A549 (cell line): Measurements from ENCODE around the gene NRK. TPM values are rescaled to one million over a fixed set of nuclear protein-coding genes. Genes with fewer than 3 reads are reported as not detected.

Source experiments
- ATAC-seq, 2 experiments: fragments of 200-7000 bp in 1 of 2; fragments of >200 bp in 1 of 2; cut with Nextera tagmentation in 1 of 2; cut with Tn5 transposase in 1 of 2; 3 replicates each; pipeline versions ENCODE4 v1.8.0 to v1.9.1; 2018 to 2020; ENCODE audit warnings: mild to moderate bottlenecking in 1 of 2, moderate library complexity in 1 of 2
- CTCF ChIA-PET: fragments of 300-600 bp; sonication (Branson Sonifier 250); formaldehyde crosslinking; extraction: SDS; loops from one replicate; lab custom pipeline; 2021; ENCODE audit warnings: antibody characterized with exemption, inconsistent platforms; lab: Yijun Ruan, JAX
- POLR2A ChIA-PET: fragments of 350-600 bp; formaldehyde crosslinking; extraction: SDS; loops from one replicate; lab custom pipeline; 2021; ENCODE audit warnings: antibody characterized with exemption, inconsistent platforms; lab: Yijun Ruan, JAX
- DNase-seq, 2 experiments: peaks; one replicate each; pipeline versions ENCODE4 v3.0.0 to v3.0.0-alpha.2; 2011 to 2016; ENCODE audit warnings: low read depth in 1 of 2, low spot score in 1 of 2
- FAIRE-seq: peaks from 2 replicates; lab custom pipeline; 2011; peaks lifted over from hg19 to GRCh38; lab: Jason Lieb, UNC
- H3K27ac ChIP-seq, 2 experiments: fragments of >200 bp; sonication (Bioruptor Twin); formaldehyde crosslinking; 3 replicates each; pipeline ENCODE4 v1.5.1; 2016 to 2017
- H3K4me1 ChIP-seq: fragments of >200 bp; sonication (Bioruptor Twin); formaldehyde crosslinking; 3 replicates; pipeline ENCODE4 v1.6.1; 2016
- H3K4me2 ChIP-seq: fragments of >200 bp; sonication (Bioruptor Twin); formaldehyde crosslinking; 3 replicates; pipeline ENCODE4 v1.6.1; 2016
- H3K4me3 ChIP-seq: fragments of >200 bp; sonication (Bioruptor Twin); formaldehyde crosslinking; 3 replicates; pipeline ENCODE4 v1.5.1; 2016
- H3K9me3 ChIP-seq: fragments of >200 bp; sonication (Bioruptor Twin); formaldehyde crosslinking; 3 replicates; pipeline ENCODE4 v1.6.1; 2016
- BHLHE40 ChIP-seq: IDR thresholded peaks from 2 replicates; pipeline ENCODE4 v1.6.1; 2012; ENCODE audit warnings: low read depth, low read length, inconsistent platforms
- CBX2 ChIP-seq: fragments of 200-600 bp; sonication (generic); IDR thresholded peaks from 2 replicates; pipeline ENCODE4 v1.6.1; 2016; ENCODE audit warnings: low read depth, mild to moderate bottlenecking, borderline replicate concordance
- CBX8 ChIP-seq: fragments of 200-600 bp; sonication (generic); IDR thresholded peaks from 2 replicates; pipeline ENCODE4 v1.6.1; 2016
- EP300 ChIP-seq, 2 experiments: fragments of >200 bp; sonication (Bioruptor Twin); formaldehyde crosslinking; IDR thresholded peaks; 2 replicates in 1 of 2; 3 replicates in 1 of 2; pipeline ENCODE4 v1.6.1; 2016 to 2017
- ESRRA ChIP-seq: fragments of 150-350 bp; IDR thresholded peaks from 2 replicates; pipeline ENCODE4 v1.6.1; 2014; ENCODE audit warnings: mild to moderate bottlenecking, low read length, borderline replicate concordance
- FOSB ChIP-seq: fragments of 250-450 bp; sonication (Bioruptor Pico); IDR thresholded peaks from 2 replicates; pipeline ENCODE4 v1.5.0; 2020; ENCODE audit warnings: mild to moderate bottlenecking, moderate library complexity
- FOSL2 ChIP-seq, 2 experiments: fragments of 450-650 bp in 1 of 2; fragments of >200 bp in 1 of 2; sonication (Bioruptor Twin) in 1 of 2; formaldehyde crosslinking; IDR thresholded peaks; 2 replicates each; pipeline versions ENCODE4 v1.5.0 to v1.6.1; 2016 to 2020; ENCODE audit warnings: mild to moderate bottlenecking in 1 of 2, moderate library complexity in 1 of 2
- GATA3 ChIP-seq: IDR thresholded peaks from 2 replicates; pipeline ENCODE4 v1.6.1; 2012; ENCODE audit warnings: borderline replicate concordance
- HEYL ChIP-seq: fragments of 250-450 bp; sonication (Bioruptor Pico); IDR thresholded peaks from 2 replicates; pipeline ENCODE4 v1.8.0; 2021; ENCODE audit warnings: mild to moderate bottlenecking, moderate library complexity
- HOXB5 ChIP-seq: fragments of 250-450 bp; sonication (Bioruptor Pico); IDR thresholded peaks from 2 replicates; pipeline ENCODE4 v1.5.0; 2020; ENCODE audit warnings: mild to moderate bottlenecking, moderate library complexity
- JUN ChIP-seq, 2 experiments: fragments of >200 bp; sonication (Bioruptor Twin); formaldehyde crosslinking; IDR thresholded peaks; 2 replicates in 1 of 2; 3 replicates in 1 of 2; pipeline ENCODE4 v1.6.1; 2016 to 2017
- KDM5A ChIP-seq: fragments of 200-600 bp; sonication (generic); IDR thresholded peaks from 2 replicates; pipeline ENCODE4 v1.6.1; 2016; ENCODE audit warnings: antibody characterized with exemption, mild to moderate bottlenecking
- MAFK ChIP-seq: fragments of 450-650 bp; IDR thresholded peaks from 2 replicates; pipeline ENCODE4 v1.6.1; 2014; ENCODE audit not compliant: partially characterized antibody
- MYC ChIP-seq: IDR thresholded peaks from 2 replicates; pipeline ENCODE4 v1.6.1; 2012; ENCODE audit warnings: mild to moderate bottlenecking, inconsistent platforms, low read length, improper control_type of control experiment, borderline replicate concordance
- NFE2L2 ChIP-seq: fragments of 150-350 bp; conservative IDR thresholded peaks from 2 replicates; pipeline ENCODE4 v1.6.1; 2014; ENCODE audit warnings: low read length
- RARB ChIP-seq: fragments of 250-450 bp; sonication (Bioruptor Pico); IDR thresholded peaks from 2 replicates; pipeline ENCODE4 v1.8.0; 2021; ENCODE audit warnings: mild to moderate bottlenecking, moderate library complexity
- RNF2 ChIP-seq: fragments of 200-600 bp; sonication (generic); IDR thresholded peaks from 2 replicates; pipeline ENCODE4 v1.6.1; 2016; ENCODE audit warnings: low read depth, mild to moderate bottlenecking, antibody characterized with exemption, moderate library complexity, borderline replicate concordance
- SMC3 ChIP-seq: fragments of >200 bp; sonication (Bioruptor Twin); formaldehyde crosslinking; IDR thresholded peaks from 3 replicates; pipeline ENCODE4 v1.6.1; 2018; ENCODE audit warnings: inconsistent platforms
- SREBF2 ChIP-seq: fragments of 450-650 bp; IDR thresholded peaks from 2 replicates; pipeline ENCODE4 v1.6.1; 2014; ENCODE audit warnings: mild to moderate bottlenecking, moderate library complexity
- TP53 ChIP-seq: fragments of 250-450 bp; sonication (Bioruptor Pico); IDR thresholded peaks from 2 replicates; pipeline ENCODE4 v1.5.0; 2021; ENCODE audit warnings: mild to moderate bottlenecking, moderate library complexity
- ZC3H11A ChIP-seq: fragments of 450-650 bp; IDR thresholded peaks from 2 replicates; pipeline ENCODE4 v1.6.1; 2014; ENCODE audit warnings: antibody characterized with exemption, mild to moderate bottlenecking
- ZSCAN20 ChIP-seq: fragments of 250-450 bp; sonication (Bioruptor Pico); IDR thresholded peaks from 2 replicates; pipeline ENCODE4 v1.8.0; 2022; ENCODE audit warnings: mild to moderate bottlenecking, moderate library complexity
- WGBS: methylation state at CpG from one replicate; pipeline ENCODE4 v1.1.6; 2017; ENCODE audit errors: missing lambda C conversion rate; 5-methylcytosine and 5-hydroxymethylcytosine counted together
- polyA plus RNA-seq, 4 experiments: library from polyadenylated mRNA; depleted of rRNA in 3 of 4; stranded (reverse); fragments of >200 nt; fragmentation: RNase III in 1 of 4; extraction: RNeasy Plus Mini Kit Qiagen cat#74134 plus additional on column Dnase treatment in 1 of 4; gene quantifications; 2 replicates in 3 of 4; 3 replicates in 1 of 4; pipeline ENCODE4 v1.2.3, GENCODE V29; 2011 to 2017
- TF ChIP-seq, protein P1 (sequence below): fragments of 200-600 bp; sonication (generic); IDR thresholded peaks from 2 replicates; pipeline ENCODE4 v1.6.1; 2016; ENCODE audit warnings: antibody characterized with exemption, mild to moderate bottlenecking, moderate library complexity
- TF ChIP-seq, protein P2 (sequence below): fragments of >200 bp; sonication (Bioruptor Twin); formaldehyde crosslinking; IDR thresholded peaks from 2 replicates; pipeline ENCODE4 v1.6.1; 2016
- TF ChIP-seq, protein P3 (sequence below): IDR thresholded peaks from 2 replicates; pipeline ENCODE4 v1.6.1; 2012
- TF ChIP-seq, protein P4 (sequence below): fragments of 450-650 bp; IDR thresholded peaks from 2 replicates; pipeline ENCODE4 v1.6.1; 2014; ENCODE audit warnings: antibody characterized with exemption
- TF ChIP-seq, protein P5 (sequence below): IDR thresholded peaks from 2 replicates; pipeline ENCODE4 v1.6.1; 2012
- TF ChIP-seq, protein P6 (sequence below): fragments of 250-450 bp; sonication (Bioruptor Pico); IDR thresholded peaks from 2 replicates; pipeline ENCODE4 v1.5.0; 2020; ENCODE audit warnings: low read depth, mild to moderate bottlenecking, moderate library complexity
- TF ChIP-seq, protein P7 (sequence below): fragments of >200 bp; sonication (Bioruptor Twin); formaldehyde crosslinking; IDR thresholded peaks from 3 replicates; pipeline ENCODE4 v1.6.1; 2016

The NRK gene
- polyA plus RNA-seq, 2 of the 4 experiments (the other 2 are of a cell fraction) = not detected

DNA sequence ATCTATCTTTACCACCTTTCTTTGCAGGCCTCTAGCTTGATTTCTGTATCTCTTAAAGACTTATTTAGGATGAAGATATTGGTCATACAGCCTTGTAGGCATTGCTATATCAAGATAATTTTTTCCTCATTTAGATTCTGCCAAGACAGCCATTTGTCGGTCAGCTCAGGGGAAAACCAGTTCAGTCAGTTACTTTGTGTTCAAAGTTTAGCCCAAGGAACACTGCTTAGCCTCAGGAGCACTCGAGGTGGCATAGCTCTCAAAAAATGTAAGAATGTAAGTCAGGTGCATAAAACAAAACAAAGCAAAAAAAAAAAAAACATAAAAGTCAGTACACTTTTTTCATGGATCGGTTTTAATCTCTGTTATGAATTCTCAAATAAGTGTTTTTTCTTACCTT, 43.4 kb downstream of the NRK start:
- TF ChIP-seq HOXB5 = no peak
- DNase-seq (no peak), ATAC-seq (no peak), FAIRE-seq (no peak)
- WGBS = under 1% methylated on average over 3 of the region's 3 CpGs
- Histone ChIP-seq H3K27ac (no peak overlapping the region), H3K9me3 (no peaks in the 10 kb centered on the region), H3K4me3 (no peak overlapping the region), H3K4me1 (no peaks in the 10 kb centered on the region), H3K4me2 (no peak overlapping the region)
- CTCF ChIA-PET = no interaction called here
- POLR2A ChIA-PET = no interaction called here

DNA sequence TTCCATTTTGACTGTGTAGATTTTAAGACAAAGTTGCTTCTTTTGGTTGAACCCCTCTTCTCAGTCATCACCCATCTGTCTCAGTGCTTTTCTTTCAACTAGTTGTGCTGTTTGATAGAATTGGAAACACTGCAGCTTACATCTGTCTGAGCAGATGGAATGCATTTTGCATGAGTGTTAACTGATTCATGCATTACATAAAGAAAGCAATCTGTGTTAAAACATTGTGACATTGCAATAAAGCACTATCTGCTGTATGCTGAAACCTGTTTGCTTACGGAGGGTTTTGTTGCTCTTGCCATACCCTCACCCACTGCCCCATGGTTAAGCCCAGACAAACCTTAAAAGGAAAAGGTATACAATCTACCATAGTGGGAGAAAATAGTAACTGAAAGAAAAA, 47.4 kb downstream of the NRK start:
- POLR2A ChIA-PET = no interaction called here
- DNase-seq = no peak
- Histone ChIP-seq H3K4me3 (no peak overlapping the region), H3K4me1 (no peaks in the 10 kb centered on the region), H3K9me3 (no peaks in the 10 kb centered on the region), H3K27ac (no peak overlapping the region), H3K4me2 (no peak overlapping the region)
- ATAC-seq = no peak
- no peak for TF ChIP-seq KDM5A
- TF ChIP-seq FOSL2 (IDR thresholded peaks at IDR 0.05) = no peak
- no peak for TF ChIP-seq FOSL2 (CRISPR knock-in tag; IDR thresholded peaks at IDR 0.05)
- TF ChIP-seq CBX2 = no peak
- TF ChIP-seq MAFK = no peak
- no peak for TF ChIP-seq RNF2
- TF ChIP-seq, protein P1, sequence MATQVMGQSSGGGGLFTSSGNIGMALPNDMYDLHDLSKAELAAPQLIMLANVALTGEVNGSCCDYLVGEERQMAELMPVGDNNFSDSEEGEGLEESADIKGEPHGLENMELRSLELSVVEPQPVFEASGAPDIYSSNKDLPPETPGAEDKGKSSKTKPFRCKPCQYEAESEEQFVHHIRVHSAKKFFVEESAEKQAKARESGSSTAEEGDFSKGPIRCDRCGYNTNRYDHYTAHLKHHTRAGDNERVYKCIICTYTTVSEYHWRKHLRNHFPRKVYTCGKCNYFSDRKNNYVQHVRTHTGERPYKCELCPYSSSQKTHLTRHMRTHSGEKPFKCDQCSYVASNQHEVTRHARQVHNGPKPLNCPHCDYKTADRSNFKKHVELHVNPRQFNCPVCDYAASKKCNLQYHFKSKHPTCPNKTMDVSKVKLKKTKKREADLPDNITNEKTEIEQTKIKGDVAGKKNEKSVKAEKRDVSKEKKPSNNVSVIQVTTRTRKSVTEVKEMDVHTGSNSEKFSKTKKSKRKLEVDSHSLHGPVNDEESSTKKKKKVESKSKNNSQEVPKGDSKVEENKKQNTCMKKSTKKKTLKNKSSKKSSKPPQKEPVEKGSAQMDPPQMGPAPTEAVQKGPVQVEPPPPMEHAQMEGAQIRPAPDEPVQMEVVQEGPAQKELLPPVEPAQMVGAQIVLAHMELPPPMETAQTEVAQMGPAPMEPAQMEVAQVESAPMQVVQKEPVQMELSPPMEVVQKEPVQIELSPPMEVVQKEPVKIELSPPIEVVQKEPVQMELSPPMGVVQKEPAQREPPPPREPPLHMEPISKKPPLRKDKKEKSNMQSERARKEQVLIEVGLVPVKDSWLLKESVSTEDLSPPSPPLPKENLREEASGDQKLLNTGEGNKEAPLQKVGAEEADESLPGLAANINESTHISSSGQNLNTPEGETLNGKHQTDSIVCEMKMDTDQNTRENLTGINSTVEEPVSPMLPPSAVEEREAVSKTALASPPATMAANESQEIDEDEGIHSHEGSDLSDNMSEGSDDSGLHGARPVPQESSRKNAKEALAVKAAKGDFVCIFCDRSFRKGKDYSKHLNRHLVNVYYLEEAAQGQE = no peak
- TF ChIP-seq, protein P2, sequence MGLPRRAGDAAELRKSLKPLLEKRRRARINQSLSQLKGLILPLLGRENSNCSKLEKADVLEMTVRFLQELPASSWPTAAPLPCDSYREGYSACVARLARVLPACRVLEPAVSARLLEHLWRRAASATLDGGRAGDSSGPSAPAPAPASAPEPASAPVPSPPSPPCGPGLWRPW = no peak
- no peak for TF ChIP-seq SREBF2
- TF ChIP-seq NFE2L2 = no peak
- TF ChIP-seq FOSB (CRISPR knock-in tag) = no peak
- no peak for TF ChIP-seq GATA3
- TF ChIP-seq TP53 (CRISPR knock-in tag) = no peak
- no peak for TF ChIP-seq CBX8
- TF ChIP-seq JUN (IDR thresholded peaks at IDR 0.05) = no peak
- TF ChIP-seq SMC3 = no peak
- TF ChIP-seq, protein P3, sequence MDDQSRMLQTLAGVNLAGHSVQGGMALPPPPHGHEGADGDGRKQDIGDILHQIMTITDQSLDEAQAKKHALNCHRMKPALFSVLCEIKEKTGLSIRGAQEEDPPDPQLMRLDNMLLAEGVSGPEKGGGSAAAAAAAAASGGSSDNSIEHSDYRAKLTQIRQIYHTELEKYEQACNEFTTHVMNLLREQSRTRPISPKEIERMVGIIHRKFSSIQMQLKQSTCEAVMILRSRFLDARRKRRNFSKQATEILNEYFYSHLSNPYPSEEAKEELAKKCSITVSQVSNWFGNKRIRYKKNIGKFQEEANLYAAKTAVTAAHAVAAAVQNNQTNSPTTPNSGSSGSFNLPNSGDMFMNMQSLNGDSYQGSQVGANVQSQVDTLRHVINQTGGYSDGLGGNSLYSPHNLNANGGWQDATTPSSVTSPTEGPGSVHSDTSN = no peak
- TF ChIP-seq, protein P4, sequence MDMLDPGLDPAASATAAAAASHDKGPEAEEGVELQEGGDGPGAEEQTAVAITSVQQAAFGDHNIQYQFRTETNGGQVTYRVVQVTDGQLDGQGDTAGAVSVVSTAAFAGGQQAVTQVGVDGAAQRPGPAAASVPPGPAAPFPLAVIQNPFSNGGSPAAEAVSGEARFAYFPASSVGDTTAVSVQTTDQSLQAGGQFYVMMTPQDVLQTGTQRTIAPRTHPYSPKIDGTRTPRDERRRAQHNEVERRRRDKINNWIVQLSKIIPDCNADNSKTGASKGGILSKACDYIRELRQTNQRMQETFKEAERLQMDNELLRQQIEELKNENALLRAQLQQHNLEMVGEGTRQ = no peak
- FAIRE-seq = no peak
- 0% methylated on average over 1 of the region's 1 CpG for WGBS
- CTCF ChIA-PET = no interaction called here

DNA sequence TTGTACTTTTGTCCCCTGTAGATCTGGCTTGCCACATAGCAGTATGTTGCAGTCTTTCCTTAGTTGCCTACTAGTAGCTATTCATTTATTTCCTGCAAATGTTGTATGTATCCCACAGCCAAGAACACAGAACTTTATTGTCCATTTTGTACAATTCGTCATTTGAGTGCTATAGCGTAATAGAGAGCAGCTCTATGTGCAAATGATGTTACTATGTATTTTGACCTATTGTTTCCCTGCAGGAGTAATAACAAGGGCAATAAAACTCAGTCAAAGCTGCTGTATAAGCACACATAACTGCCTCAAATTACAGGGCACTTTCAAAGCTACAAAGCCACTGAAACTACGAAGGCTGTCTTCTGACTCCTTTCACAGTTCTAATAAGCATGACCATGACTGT, 48.1 kb downstream of the NRK start:
- Histone ChIP-seq H3K4me2 (no peak overlapping the region), H3K27ac (no peak overlapping the region), H3K9me3 (no peaks in the 10 kb centered on the region), H3K4me3 (no peak overlapping the region), H3K4me1 (no peaks in the 10 kb centered on the region)
- DNase-seq (no peak), ATAC-seq (no peak), FAIRE-seq (no peak)
- POLR2A ChIA-PET = no interaction called here
- CTCF ChIA-PET = no interaction called here
- 4% methylated on average over 3 of the region's 3 CpGs for WGBS
- no peak for TF ChIP-seq ZSCAN20 (CRISPR knock-in tag)
- no peak for TF ChIP-seq KDM5A
- TF ChIP-seq EP300 (IDR thresholded peaks at IDR 0.05) = no peak
- TF ChIP-seq TP53 (CRISPR knock-in tag) = no peak
- no peak for TF ChIP-seq BHLHE40
- no peak for TF ChIP-seq SMC3
- TF ChIP-seq FOSB (CRISPR knock-in tag) = no peak
- TF ChIP-seq MYC = no peak
- no peak for TF ChIP-seq ZC3H11A
- no peak for TF ChIP-seq RARB (CRISPR knock-in tag)
- TF ChIP-seq ESRRA = no peak
- TF ChIP-seq, protein P5, sequence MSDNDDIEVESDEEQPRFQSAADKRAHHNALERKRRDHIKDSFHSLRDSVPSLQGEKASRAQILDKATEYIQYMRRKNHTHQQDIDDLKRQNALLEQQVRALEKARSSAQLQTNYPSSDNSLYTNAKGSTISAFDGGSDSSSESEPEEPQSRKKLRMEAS = no peak
- TF ChIP-seq HEYL (CRISPR knock-in tag) = no peak
- TF ChIP-seq, protein P6, sequence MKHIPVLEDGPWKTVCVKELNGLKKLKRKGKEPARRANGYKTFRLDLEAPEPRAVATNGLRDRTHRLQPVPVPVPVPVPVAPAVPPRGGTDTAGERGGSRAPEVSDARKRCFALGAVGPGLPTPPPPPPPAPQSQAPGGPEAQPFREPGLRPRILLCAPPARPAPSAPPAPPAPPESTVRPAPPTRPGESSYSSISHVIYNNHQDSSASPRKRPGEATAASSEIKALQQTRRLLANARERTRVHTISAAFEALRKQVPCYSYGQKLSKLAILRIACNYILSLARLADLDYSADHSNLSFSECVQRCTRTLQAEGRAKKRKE (CRISPR knock-in tag) = no peak
- TF ChIP-seq, protein P7, sequence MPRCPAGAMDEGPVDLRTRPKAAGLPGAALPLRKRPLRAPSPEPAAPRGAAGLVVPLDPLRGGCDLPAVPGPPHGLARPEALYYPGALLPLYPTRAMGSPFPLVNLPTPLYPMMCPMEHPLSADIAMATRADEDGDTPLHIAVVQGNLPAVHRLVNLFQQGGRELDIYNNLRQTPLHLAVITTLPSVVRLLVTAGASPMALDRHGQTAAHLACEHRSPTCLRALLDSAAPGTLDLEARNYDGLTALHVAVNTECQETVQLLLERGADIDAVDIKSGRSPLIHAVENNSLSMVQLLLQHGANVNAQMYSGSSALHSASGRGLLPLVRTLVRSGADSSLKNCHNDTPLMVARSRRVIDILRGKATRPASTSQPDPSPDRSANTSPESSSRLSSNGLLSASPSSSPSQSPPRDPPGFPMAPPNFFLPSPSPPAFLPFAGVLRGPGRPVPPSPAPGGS = no peak
